GM19328 (cell line): ENCODE results near the gene LAMB2.

Source experiments
- ATAC-seq: cut with Tn5 transposase; IDR thresholded peaks from one replicate; pipeline ENCODE4 v1.9.1; 2021; ENCODE audit warnings: mild to moderate bottlenecking, moderate library complexity; ENCODE audit not compliant: unreplicated experiment

The LAMB2 gene

DNA sequence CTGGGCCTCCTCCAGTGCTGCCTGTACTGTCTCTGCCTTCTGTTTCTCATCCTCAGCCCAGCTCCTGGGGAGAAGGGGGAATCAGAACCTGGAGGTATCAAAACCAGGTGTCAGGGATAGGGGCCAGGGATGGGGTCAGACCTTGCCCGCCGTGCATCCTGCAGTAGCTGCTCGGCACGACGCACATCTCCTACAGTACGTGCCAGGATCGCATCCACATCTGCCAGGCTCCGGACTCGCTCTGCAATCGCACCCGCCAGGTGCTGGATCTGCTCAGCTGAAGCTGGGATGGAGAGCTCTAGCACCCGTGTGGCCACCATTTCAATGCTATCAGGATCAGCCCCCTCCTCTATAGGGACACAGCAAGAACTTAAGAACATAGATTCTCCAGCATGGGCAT is 10.8 kb downstream of the LAMB2 start:
- ATAC-seq: no peak

DNA sequence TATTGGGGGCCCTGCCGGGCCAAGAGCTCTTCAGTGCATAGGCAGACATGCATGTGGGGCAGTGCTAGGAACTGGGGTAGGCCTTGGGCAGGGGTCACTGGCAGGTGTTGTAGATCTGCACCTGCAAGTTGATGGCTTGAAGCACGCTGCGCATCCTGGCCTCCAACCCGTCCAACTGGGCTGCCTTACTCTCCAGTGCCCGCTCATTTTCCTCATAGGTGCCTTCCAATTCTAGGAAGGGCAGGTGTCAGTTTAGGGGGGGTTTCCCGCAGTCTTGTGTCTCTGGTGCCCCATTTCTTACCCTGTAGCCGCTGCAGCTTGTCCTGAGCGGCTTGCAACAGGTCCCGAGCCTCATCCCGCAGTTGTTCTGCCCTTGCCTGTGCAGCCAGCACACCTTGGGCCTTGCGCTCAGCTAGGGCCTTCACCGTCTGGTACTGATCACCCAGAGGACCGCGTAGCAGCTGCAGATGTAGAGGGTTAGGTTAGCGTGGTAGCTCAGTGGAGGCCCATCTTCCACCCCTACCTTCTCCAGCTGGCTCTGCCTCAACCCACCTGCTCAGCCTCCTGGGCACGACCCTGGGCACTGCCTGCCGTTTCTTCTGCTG is 11.6 kb downstream of the LAMB2 start:
- peak; percentile 6 for ATAC-seq

DNA sequence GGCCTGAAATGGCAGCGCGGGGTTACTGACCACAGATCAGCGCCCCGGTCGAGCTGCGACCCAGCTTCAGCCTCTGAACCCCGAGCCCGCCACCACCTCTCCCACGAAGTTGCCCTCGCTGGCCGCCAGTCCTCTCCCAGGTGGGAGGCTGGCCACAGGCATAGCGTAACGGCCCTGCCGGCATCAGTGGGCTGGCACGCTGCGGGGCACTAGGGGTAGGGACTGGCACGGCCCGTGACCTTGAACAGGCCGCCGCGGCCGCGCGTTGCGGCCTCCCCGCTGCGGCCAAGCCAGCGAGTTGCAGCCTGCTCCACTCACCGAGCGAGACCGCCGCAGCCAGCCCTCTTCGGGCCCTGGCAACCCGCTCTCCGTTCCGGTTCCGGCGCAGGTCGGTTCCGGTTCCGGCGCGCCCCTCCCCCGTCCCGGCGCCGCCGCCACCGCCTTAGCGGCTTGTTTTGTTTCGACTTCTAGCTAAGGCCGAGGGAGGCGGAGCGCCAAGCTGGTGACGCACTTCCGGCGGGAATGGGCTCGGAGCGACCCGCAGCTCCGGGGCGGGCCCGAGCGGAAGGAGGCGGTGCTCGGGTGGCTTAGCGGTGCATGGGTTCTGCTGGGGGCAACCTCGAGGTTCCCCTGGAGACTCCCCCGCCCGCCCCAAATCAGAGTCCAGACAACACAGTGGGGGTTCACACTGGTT is 12.3 kb downstream of the LAMB2 start, which contains the start of gene USP19:
USP19 (minus strand) TSS at position 386 of the 694 bp plus-strand sequence. CDS start 1,678 bp downstream, outside the sequence.
- ATAC-seq: peak; percentile 77

DNA sequence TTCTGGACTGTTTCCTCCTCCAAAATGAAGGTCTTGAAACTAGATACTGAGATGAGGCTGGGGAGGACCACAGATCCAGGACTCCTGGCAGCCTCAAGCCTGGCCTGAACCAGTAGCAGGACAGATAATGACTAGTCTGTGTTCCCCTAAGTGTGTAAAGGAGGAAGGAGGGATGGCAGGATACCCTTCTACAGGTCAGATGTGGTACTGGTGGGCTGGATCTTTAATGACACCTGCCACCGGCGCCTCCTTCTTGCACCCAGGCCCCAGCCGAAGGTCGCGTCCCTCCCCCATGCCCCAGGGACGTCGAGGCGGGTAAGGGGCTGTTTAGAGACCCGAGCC is 12.8 kb downstream of the LAMB2 start:
- ATAC-seq: no peak

- no peak for ATAC-seq
These were observed 13.4 kb downstream of the LAMB2 start for GRCh38 chr3:49119439-49119838.

- no peak for ATAC-seq
These were observed 13.8 kb downstream of the LAMB2 start for GRCh38 chr3:49119036-49119435.

GRCh38 chr3:49112262-49112661 is 20.6 kb downstream of the LAMB2 start:
- ATAC-seq: no peak

GRCh38 chr3:49111347-49111746 is 21.5 kb downstream of the LAMB2 start:
- no peak for ATAC-seq

DNA sequence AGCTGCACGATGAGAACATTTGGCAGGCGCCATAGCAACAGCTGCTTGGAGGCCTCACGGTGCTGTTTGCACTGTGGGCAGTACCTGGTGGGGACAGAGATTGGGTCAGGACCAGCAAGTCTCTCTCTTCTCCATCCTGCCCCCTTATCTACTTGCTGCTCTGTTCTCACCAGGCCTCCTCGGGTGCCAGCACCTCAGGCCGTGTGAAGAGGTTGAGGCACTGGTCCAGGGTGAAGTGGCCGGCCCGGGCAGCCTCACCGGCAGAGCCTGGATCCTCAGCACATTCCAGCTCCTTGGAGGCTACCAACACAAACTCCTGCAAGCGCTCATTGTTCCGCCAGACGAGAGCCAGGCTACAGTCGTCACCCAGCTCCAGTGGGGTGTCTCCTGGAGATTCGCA is 22.1 kb downstream of the LAMB2 start:
- ATAC-seq: no peak

DNA sequence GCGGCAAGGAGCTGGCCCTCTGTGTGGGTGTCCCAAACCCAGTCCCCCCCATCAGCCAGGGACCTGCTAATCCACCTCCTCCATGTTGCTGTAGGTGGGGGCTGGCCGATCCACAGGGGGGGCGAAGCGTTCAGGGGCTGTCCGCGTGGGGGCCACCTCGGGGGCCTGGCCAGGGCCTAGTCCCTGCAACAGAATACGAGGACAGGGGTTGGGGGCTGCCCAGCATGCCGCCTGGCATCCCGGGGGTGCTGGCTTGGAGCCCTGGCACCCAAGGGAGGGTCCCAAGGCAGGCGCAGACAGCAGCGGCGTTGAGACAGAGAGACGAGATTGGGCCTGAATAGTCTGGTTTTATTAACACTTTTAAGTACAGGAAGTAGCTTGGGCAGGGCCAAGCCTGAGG is 24.5 kb downstream of the LAMB2 start:
- ATAC-seq: no peak

DNA sequence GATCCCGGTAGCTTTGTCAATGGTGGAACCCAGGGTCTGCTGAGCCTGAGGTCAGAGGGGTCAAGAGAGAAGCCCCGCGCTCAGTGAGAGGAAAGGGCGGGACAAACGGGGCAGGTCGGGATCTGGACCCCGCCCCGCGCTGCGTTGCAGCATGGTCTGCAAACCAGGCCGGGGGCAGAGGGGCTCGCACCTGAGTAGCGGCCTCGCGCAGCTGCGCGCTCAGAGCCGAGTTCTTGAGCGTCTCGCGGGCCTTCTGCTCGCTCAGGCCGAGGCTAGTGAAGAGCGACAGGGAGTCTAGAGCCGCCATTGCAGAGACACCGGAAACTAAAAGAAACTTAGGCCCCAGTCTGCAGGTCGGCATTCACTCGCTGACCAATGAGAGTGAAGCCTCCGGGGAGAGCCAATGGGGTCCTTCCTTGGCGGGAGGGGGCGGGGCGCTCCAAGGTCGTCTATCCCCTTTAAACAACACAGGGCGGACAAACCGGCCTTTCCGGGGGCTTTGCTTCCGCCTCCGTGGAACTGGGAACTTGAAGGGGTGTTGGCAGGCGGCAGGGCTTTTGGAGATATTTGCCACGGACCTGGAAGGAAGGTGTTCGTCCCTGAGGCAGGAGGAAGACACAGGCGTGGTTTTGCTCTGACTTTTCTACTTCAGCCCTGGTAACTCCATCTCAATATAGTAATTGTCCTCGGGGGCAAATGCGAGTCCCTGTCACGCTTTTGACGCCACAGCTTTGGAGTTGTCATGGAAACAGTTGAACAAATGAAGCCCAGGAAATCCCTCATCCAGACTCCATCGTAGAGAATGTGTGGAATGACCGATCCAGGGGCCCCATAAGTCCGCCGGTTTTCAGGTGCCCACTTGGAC is 28.2 kb downstream of the LAMB2 start, which contains the start of gene QARS1:
QARS1 (minus strand) TSS at position 331 of the 865 bp plus-strand sequence; CDS start at position 307, 24 bp downstream.
- peak; percentile 79 for ATAC-seq

- no peak for ATAC-seq
These were observed 28.8 kb downstream of the LAMB2 start for GRCh38 chr3:49104052-49104426.

DNA sequence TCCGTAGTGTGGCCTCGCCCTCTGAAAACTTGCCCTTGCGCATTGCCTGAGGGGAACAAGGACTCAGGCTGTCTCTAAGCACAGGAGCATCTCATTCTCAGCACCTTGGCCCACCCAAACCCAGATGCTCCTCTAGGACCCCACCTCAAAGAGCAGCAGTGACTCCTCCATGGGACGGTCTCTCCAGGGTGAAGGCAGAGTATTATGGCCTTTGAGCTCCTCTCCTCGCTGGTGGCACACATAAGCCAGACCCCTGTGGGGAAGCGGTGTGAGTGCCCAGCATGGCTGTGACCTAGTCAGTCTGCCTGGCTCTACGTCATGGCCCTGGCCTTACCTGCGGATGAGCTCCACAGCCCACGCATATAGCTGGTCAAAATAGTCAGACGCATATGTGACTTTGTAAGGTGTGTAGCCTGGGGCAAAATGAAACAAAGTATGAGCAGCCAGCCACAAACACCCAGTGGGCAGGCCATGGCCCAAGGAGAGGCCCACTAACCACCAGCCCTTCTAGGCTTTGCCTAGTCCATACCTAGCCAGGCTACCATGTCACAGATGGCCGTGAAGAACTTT is 32.7 kb downstream of the LAMB2 start:
- no peak for ATAC-seq

DNA sequence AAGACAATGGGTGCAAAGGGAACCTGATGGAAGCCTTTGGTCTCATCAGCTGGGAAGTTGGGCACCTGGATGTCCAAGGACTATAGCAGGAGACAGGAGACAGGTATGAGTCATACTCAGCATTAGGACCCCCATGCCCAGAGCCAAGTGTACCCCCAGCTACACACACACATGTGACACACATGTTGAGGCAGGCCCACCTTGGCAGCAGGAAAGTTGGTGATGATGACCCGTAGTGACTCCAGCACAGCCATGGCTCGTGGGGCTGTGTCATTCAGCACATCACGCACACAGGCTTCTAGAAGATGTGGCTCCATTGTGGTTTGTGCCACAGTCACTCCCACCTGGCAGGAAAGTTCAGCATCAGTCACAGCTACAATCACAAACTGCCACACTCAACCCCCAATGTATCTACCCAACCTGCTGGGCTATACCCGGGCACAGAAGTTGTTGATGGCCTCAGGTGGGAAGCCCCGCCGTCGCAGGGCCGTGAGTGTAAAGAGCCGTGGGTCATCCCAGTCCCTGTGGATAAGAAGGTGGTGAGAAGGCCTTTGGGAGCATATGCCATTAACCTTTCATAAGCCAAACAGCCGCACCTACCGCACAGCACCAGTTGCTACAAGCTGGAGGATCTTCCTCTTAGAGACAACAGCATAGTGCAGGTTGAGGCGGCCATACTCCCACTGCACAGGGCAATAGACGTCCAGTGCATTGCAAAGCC is 33.8 kb downstream of the LAMB2 start:
- ATAC-seq: no peak

- no peak for ATAC-seq
These were observed 34.4 kb downstream of the LAMB2 start for GRCh38 chr3:49098429-49098828.

DNA sequence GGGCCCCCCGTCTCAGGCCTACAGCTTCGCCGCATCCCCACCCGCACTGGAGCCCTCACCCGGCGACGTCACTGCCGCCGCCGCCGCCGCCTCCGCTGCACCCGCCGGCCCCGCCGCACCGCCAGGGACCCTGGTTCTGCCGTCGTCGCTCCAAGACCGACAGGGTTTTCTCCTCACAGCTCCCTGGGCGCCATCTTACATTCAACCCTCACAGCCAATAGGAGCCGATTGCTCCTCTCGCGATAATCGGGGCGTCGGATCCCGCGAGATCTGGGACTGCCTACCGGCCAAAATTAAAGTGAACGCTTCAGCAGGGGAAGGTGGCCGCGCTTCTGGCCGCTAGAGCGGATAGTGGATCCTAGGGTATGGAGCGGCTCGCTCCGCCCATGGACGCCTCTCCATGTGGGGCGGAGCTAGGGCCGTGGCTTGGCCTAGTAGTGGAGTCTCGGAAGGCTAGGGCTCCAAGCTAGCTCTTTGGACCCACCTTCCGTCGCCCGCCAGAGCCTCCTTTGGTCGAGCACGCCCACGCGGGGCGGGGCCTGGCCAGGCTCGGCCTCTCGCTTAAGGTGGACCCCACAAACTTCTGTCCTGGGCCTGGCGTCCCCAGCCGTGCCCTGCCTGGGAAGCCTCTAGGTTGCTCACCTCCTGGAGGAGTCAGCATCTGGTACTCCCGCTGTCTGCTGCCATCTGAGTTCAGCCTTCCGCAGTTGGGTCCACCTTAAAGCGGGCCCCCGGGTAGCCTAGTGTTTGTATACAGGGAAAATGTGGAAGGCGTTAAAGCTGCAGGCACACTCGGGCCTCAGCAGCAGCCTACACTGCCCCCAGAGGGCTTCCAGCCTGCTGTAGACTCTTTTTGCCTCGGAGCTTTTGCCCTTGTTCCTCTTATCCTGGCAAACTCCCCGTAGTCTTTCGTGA is 38.7 kb downstream of the LAMB2 start, which contains the start of gene QRICH1:
QRICH1 (minus strand) TSS at position 219 of the 915 bp plus-strand sequence. CDS start 17,054 bp downstream, outside the sequence.
- peak; percentile 73 for ATAC-seq

GRCh38 chr3:49092938-49093852 is 39.7 kb downstream of the LAMB2 start:
- ATAC-seq: peak; percentile 42

GRCh38 chr3:49081429-49081828 is 51.4 kb downstream of the LAMB2 start:
- no peak for ATAC-seq
